ENCODE measurements around the gene FCAMR.

FCAMR gene

DNA sequence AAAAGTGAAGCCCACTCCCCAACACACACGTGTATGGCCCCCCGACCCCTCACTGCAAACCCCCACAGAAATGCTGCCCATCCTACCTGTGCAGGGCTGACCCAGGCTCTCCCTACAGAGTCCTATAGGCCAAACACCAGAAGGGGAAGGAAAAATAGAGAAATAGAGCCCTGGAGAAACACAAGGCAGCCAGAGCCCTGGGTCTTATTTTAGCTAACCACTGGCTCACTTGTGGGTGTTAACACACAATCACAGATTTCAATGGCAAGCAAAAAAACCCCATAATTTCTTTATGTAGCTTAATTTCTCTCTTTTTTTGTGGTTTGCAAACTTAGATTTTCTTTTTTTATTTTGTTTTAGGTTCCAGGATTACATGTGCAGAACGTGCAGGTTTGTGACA lies 23.0 kb downstream of the FCAMR start:
- Histone ChIP-seq H3K4me3 (ENCODE audit: low read depth, low read length) (no peak overlapping the region), H2AFZ (ENCODE audit: low read length, unreplicated experiment) (no peak overlapping the region), H3K36me3 (ENCODE audit: insufficient read depth, low read length) (no peaks in the 10 kb centered on the region), H3K79me2 (ENCODE audit: control insufficient read depth, insufficient read depth, low read length, unreplicated experiment) (no peaks in the 10 kb centered on the region), H3K27me3 (ENCODE audit: insufficient read depth, low read length) (peaks cover 94% of the 10 kb centered on the region), H3K4me1 (ENCODE audit: control insufficient read depth, insufficient read depth, low read length, unreplicated experiment) (no peaks in the 10 kb centered on the region), H3K27ac (ENCODE audit: low read depth, low read length) (no peak overlapping the region)

DNA sequence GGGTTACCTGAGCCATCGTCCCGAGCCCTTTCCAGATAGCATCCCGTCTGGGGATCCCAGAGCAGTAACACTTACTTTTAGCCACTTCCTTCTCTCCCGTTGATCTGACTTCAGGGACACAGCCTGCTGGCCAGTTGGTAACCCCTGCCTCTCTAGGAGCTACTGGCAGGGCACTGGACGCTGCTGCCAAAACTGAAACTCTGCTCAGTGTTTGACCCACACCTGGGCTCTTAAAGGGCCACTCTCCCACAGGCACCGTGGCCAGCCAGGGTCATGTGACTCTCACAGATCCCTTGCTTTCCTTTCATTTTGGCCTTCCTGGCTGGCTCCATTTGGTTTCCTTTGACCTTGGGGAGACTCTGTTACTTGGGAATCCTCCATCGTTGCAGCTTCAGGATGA lies 24.0 kb downstream of the FCAMR start, which contains the start of gene PIGR:
TSS of gene PIGR (minus strand) at position 206 of the 400 bp plus-strand sequence. CDS start 5,935 bp downstream, outside the sequence.
- Histone ChIP-seq H3K36me3 (ENCODE audit: insufficient read depth, low read length) (no peaks in the 10 kb centered on the region), H3K79me2 (ENCODE audit: control insufficient read depth, insufficient read depth, low read length, unreplicated experiment) (no peaks in the 10 kb centered on the region), H3K27ac (ENCODE audit: low read depth, low read length) (no peak within 1 kb of the TSS), H3K4me1 (ENCODE audit: control insufficient read depth, insufficient read depth, low read length, unreplicated experiment) (no peaks in the 10 kb centered on the region), H3K27me3 (ENCODE audit: insufficient read depth, low read length) (peaks cover 96% of the 10 kb centered on the region), H3K4me3 (ENCODE audit: low read depth, low read length) (no peak within 1 kb of the TSS), H2AFZ (ENCODE audit: low read length, unreplicated experiment) (no peak within 1 kb of the TSS)

DNA sequence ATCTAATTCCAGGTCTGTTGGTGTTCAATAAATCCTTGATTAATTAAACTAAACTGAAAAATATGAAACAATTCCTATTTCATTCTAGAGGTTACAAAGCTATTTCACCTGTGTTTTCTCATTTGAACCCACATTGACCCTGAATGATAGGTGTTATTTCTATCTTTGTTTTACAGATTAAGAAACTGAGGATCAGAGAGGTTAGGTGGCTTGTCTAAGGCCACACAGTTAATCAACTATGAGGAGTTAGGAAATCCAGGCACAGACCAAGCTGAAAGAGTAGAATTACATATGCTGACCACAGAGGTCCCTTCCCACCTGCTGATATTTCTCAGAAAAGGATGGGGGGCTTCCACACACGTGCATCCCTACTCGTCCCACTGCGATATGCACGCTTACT lies 24.5 kb downstream of the FCAMR start:
- no peak overlapping the region for H2AFZ ChIP-seq (ENCODE audit: low read length, unreplicated experiment)
- no peaks in the 10 kb centered on the region for H3K36me3 ChIP-seq (ENCODE audit: insufficient read depth, low read length)
- H3K4me1 ChIP-seq (ENCODE audit: control insufficient read depth, insufficient read depth, low read length, unreplicated experiment), result no peaks in the 10 kb centered on the region
- no peak overlapping the region for H3K4me3 ChIP-seq (ENCODE audit: low read depth, low read length)
- no peak overlapping the region for H3K27ac ChIP-seq (ENCODE audit: low read depth, low read length)
- no peaks in the 10 kb centered on the region for H3K79me2 ChIP-seq (ENCODE audit: control insufficient read depth, insufficient read depth, low read length, unreplicated experiment)
- peaks cover 96% of the 10 kb centered on the region for H3K27me3 ChIP-seq (ENCODE audit: insufficient read depth, low read length)

GRCh38 chr1:206944703-206945102 lies 25.6 kb downstream of the FCAMR start:
- no peaks in the 10 kb centered on the region for H3K36me3 ChIP-seq (ENCODE audit: insufficient read depth, low read length)
- H3K4me1 ChIP-seq (ENCODE audit: control insufficient read depth, insufficient read depth, low read length, unreplicated experiment), result no peaks in the 10 kb centered on the region
- H2AFZ ChIP-seq (ENCODE audit: low read length, unreplicated experiment), result no peak overlapping the region
- no peaks in the 10 kb centered on the region for H3K79me2 ChIP-seq (ENCODE audit: control insufficient read depth, insufficient read depth, low read length, unreplicated experiment)
- H3K4me3 ChIP-seq (ENCODE audit: low read depth, low read length), result no peak overlapping the region
- no peak overlapping the region for H3K27ac ChIP-seq (ENCODE audit: low read depth, low read length)
- peaks cover 96% of the 10 kb centered on the region for H3K27me3 ChIP-seq (ENCODE audit: insufficient read depth, low read length)

- Histone ChIP-seq H3K4me3 (ENCODE audit: low read depth, low read length) (no peak overlapping the region), H3K27ac (ENCODE audit: low read depth, low read length) (no peak overlapping the region), H3K79me2 (ENCODE audit: control insufficient read depth, insufficient read depth, low read length, unreplicated experiment) (no peaks in the 10 kb centered on the region), H3K27me3 (ENCODE audit: insufficient read depth, low read length) (peaks cover 81% of the 10 kb centered on the region), H2AFZ (ENCODE audit: low read length, unreplicated experiment) (no peak overlapping the region), H3K4me1 (ENCODE audit: control insufficient read depth, insufficient read depth, low read length, unreplicated experiment) (no peaks in the 10 kb centered on the region), H3K36me3 (ENCODE audit: insufficient read depth, low read length) (no peaks in the 10 kb centered on the region)
These were observed 28.4 kb downstream of the FCAMR start for GRCh38 chr1:206941766-206942418.

GRCh38 chr1:206940588-206940936 lies 29.7 kb downstream of the FCAMR start:
- Histone ChIP-seq H3K4me3 (ENCODE audit: low read depth, low read length) (no peak overlapping the region), H3K36me3 (ENCODE audit: insufficient read depth, low read length) (no peaks in the 10 kb centered on the region), H3K27ac (ENCODE audit: low read depth, low read length) (no peak overlapping the region), H2AFZ (ENCODE audit: low read length, unreplicated experiment) (no peak overlapping the region), H3K27me3 (ENCODE audit: insufficient read depth, low read length) (peaks cover 80% of the 10 kb centered on the region), H3K79me2 (ENCODE audit: control insufficient read depth, insufficient read depth, low read length, unreplicated experiment) (no peaks in the 10 kb centered on the region), H3K4me1 (ENCODE audit: control insufficient read depth, insufficient read depth, low read length, unreplicated experiment) (no peaks in the 10 kb centered on the region)

DNA sequence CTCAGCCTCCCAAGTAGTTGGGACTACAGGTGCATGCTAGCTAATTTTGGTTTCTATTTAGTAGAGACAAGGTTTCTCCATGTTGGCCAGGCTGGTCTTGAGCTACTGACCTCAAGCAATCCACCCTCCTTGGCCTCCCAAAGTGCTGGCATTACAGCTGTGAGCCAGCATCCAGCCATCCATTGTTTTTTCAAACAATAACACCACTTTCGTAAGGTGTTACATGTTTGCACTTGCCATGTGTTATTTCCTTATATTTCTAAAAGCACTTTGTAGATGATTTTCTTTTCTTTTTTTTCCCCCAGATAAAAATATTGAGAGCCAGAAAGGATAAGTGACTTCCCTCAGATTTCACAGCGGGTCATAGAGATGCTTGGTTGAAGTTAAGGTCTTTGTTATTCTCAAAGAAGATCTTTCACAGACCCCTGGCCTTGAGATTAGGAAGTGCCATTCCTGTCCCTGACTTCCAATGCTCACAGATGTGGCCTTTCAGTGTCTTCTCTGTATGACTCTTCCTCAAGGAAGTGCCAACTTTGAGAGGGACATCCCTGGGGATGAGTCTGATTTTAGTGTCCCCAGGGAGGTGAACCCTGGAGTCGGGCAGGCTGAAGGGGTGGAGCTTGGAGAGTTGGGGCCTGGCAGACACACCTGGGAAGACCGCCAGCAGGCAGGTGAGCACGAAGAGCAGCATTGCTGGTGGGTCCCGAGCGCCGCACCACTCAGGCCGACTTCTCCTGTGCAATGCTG lies 30.2 kb downstream of the FCAMR start:
- no peak overlapping the region for H2AFZ ChIP-seq (ENCODE audit: low read length, unreplicated experiment)
- H3K79me2 ChIP-seq (ENCODE audit: control insufficient read depth, insufficient read depth, low read length, unreplicated experiment), result no peaks in the 10 kb centered on the region
- peaks cover 77% of the 10 kb centered on the region for H3K27me3 ChIP-seq (ENCODE audit: insufficient read depth, low read length)
- no peak overlapping the region for H3K4me3 ChIP-seq (ENCODE audit: low read depth, low read length)
- no peaks in the 10 kb centered on the region for H3K4me1 ChIP-seq (ENCODE audit: control insufficient read depth, insufficient read depth, low read length, unreplicated experiment)
- H3K27ac ChIP-seq (ENCODE audit: low read depth, low read length), result no peak overlapping the region
- H3K36me3 ChIP-seq (ENCODE audit: insufficient read depth, low read length), result no peaks in the 10 kb centered on the region

DNA sequence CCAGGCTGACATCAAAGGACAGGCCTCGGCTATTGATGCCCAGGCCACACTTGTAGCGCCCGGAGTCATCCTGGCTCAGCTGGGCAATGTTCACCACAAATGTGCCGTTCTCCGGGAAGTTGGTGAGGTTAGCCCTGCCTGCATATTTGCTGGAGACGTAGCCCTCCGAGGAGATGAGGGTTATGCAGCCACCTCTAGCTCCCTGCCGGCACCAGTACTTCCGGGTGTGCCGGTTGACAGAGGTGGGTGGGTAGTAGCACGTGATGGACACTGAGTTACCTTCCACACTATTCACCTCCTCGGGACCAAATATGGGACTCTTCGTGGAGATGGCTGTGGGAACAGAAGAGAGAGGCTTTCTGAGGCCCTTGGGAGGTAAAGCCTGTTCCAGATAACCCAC lies 31.1 kb downstream of the FCAMR start:
- no peaks in the 10 kb centered on the region for H3K4me1 ChIP-seq (ENCODE audit: control insufficient read depth, insufficient read depth, low read length, unreplicated experiment)
- no peak overlapping the region for H3K27ac ChIP-seq (ENCODE audit: low read depth, low read length)
- H2AFZ ChIP-seq (ENCODE audit: low read length, unreplicated experiment), result no peak overlapping the region
- H3K27me3 ChIP-seq (ENCODE audit: insufficient read depth, low read length), result peaks cover 70% of the 10 kb centered on the region
- no peaks in the 10 kb centered on the region for H3K36me3 ChIP-seq (ENCODE audit: insufficient read depth, low read length)
- no peaks in the 10 kb centered on the region for H3K79me2 ChIP-seq (ENCODE audit: control insufficient read depth, insufficient read depth, low read length, unreplicated experiment)
- H3K4me3 ChIP-seq (ENCODE audit: low read depth, low read length), result no peak overlapping the region

- Histone ChIP-seq H3K27ac (ENCODE audit: low read depth, low read length) (no peak overlapping the region), H3K4me3 (ENCODE audit: low read depth, low read length) (no peak overlapping the region), H2AFZ (ENCODE audit: low read length, unreplicated experiment) (no peak overlapping the region), H3K36me3 (ENCODE audit: insufficient read depth, low read length) (no peaks in the 10 kb centered on the region), H3K79me2 (ENCODE audit: control insufficient read depth, insufficient read depth, low read length, unreplicated experiment) (no peaks in the 10 kb centered on the region), H3K27me3 (ENCODE audit: insufficient read depth, low read length) (peaks cover 53% of the 10 kb centered on the region), H3K4me1 (ENCODE audit: control insufficient read depth, insufficient read depth, low read length, unreplicated experiment) (no peaks in the 10 kb centered on the region)
These were observed 32.8 kb downstream of the FCAMR start for GRCh38 chr1:206937425-206937824.

DNA sequence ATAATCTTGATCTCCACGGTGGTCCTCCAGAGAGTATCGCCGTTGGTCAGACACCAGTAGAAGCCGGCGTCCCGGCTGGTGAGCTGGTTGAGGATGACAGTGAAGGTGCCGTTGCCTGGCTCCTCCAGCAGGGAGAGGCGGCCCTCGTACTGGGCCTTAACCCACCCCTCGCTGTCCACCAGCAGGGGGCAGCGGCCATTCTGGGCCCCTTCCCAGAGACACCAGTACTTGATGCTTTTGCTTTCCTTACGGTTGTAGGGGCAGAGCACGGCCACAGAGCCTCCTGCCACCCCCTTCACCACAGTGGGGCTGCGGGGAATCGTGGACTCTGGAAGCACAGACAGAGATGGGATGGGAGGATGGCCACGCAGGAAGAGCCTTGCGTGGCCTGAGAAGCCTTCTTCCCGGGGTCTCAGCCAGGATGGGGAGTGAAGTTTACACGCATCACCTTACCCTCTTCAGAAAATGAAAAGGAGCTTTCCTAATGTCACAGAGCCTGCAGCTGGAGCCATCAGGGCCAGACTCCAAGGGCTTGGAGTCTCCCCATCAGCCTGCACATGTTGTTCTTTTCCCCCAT lies 34.7 kb downstream of the FCAMR start:
- peaks cover 34% of the 10 kb centered on the region for H3K27me3 ChIP-seq (ENCODE audit: insufficient read depth, low read length)
- no peaks in the 10 kb centered on the region for H3K36me3 ChIP-seq (ENCODE audit: insufficient read depth, low read length)
- H3K79me2 ChIP-seq (ENCODE audit: control insufficient read depth, insufficient read depth, low read length, unreplicated experiment), result no peaks in the 10 kb centered on the region
- H2AFZ ChIP-seq (ENCODE audit: low read length, unreplicated experiment), result no peak overlapping the region
- H3K4me3 ChIP-seq (ENCODE audit: low read depth, low read length), result no peak overlapping the region
- no peak overlapping the region for H3K27ac ChIP-seq (ENCODE audit: low read depth, low read length)
- H3K4me1 ChIP-seq (ENCODE audit: control insufficient read depth, insufficient read depth, low read length, unreplicated experiment), result no peaks in the 10 kb centered on the region
